Measurements from ENCODE around the gene CLDN5. TPM values are rescaled to one million over a fixed set of nuclear protein-coding genes. Genes with fewer than 3 reads are reported as not detected.

CLDN5 gene
- total RNA-seq, 4 donors from 2014 or later: 66.3 to 362 (median 129) TPM

GRCh38 chr22:19516378-19517170 is 7.6 kb downstream of the CLDN5 start:
- TF ChIP-seq CTCF (IDR thresholded peaks at IDR 0.05; ENCODE audit: low read depth): no peak

GRCh38 chr22:19515654-19516377 is 8.4 kb downstream of the CLDN5 start:
- no peak for TF ChIP-seq CTCF (IDR thresholded peaks at IDR 0.05; ENCODE audit: low read depth)

- TF ChIP-seq CTCF (IDR thresholded peaks at IDR 0.05; ENCODE audit: low read depth): no peak
Observed at GRCh38 chr22:19514831-19515565, 9.2 kb downstream of the CLDN5 start.

DNA sequence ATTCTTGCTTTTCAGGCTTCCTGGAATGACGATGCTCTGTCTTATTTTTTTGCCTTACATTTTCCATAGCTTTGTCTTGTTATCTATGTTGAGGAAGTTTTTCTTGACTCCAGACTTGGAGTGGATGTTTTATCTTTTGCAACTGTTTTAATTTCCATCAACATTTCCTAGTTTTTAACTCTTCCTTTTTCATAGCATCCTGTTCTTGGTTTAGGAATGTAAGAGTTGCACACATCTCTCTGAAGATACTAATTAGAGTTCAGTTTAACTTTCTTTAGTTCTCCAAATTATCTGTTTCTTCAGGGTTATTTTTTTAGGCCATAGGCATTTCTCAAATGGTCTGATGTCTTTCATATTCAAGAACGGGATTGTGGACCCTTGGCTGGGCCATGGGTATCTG is 10.4 kb downstream of the CLDN5 start:
- TF ChIP-seq CTCF (IDR thresholded peaks at IDR 0.05; ENCODE audit: low read depth): no peak

- TF ChIP-seq CTCF (IDR thresholded peaks at IDR 0.05; ENCODE audit: low read depth): no peak
Observed at GRCh38 chr22:19510919-19511341, 13.3 kb downstream of the CLDN5 start.

GRCh38 chr22:19509923-19510322 is 14.3 kb downstream of the CLDN5 start:
- TF ChIP-seq CTCF (IDR thresholded peaks at IDR 0.05; ENCODE audit: low read depth): no peak

DNA sequence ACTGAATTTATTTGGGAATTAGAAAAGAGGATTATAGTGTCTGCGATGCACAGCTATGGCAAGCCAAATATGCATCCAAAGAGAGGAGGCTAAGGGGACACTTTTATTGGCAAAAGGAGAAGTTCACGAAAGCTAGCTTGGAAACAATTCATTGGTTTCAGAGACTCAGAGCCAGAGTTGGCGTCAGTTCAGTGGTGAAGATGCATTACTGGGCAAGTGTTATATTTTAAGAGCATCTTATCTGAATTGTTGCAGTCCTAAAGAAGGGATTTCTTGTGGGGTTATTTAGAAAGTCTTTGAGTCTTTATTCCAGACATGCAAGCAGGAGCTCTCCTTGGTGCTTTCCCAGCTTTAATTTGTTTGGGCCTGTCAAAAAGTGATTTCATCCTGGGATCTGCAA is 15.0 kb downstream of the CLDN5 start:
- no peak for TF ChIP-seq CTCF (IDR thresholded peaks at IDR 0.05; ENCODE audit: low read depth)
